ENCODE results near the gene ELOVL5.
"Not testable (repeated sequence)": the region's sequence is repeated elsewhere in the genome, so short reads cannot be mapped to it uniquely, and the experiment has no call there.

ELOVL5 gene

GRCh38 chr6:53359095-53359842 lies 10.5 kb upstream of the ELOVL5 start:
- DNase-seq: peak; percentile 86

GRCh38 chr6:53358440-53359094 lies 9.8 kb upstream of the ELOVL5 start:
- DNase-seq: no peak

- DNase-seq: no peak
Measured at GRCh38 chr6:53357576-53358360, 9.0 kb upstream of the ELOVL5 start.

- DNase-seq: no peak
Measured at GRCh38 chr6:53353624-53354023, 4.9 kb upstream of the ELOVL5 start.

- no peak for DNase-seq
Measured at GRCh38 chr6:53352360-53352759, 3.6 kb upstream of the ELOVL5 start.

- DNase-seq: no peak
Measured at GRCh38 chr6:53349209-53349693, 501 bp upstream of the ELOVL5 start.

GRCh38 chr6:53347921-53348370 lies 804 bp downstream of the ELOVL5 start:
- DNase-seq: peak; percentile 48

GRCh38 chr6:53347250-53347920 lies 1.4 kb downstream of the ELOVL5 start:
- peak; percentile 13 for DNase-seq

- not testable (repeated sequence) for DNase-seq
Measured at GRCh38 chr6:53346049-53346448, 2.7 kb downstream of the ELOVL5 start.

GRCh38 chr6:53344969-53345368 lies 3.8 kb downstream of the ELOVL5 start:
- no peak for DNase-seq

GRCh38 chr6:53343092-53343491 lies 5.7 kb downstream of the ELOVL5 start:
- no peak for DNase-seq

GRCh38 chr6:53342217-53342616 lies 6.5 kb downstream of the ELOVL5 start:
- peak; percentile 76 for DNase-seq

- no peak for DNase-seq
Measured at GRCh38 chr6:53340536-53340935, 8.2 kb downstream of the ELOVL5 start.

GRCh38 chr6:53339424-53339823 lies 9.3 kb downstream of the ELOVL5 start:
- no peak for DNase-seq

- no peak for DNase-seq
Measured at GRCh38 chr6:53338304-53338703, 10.4 kb downstream of the ELOVL5 start.

GRCh38 chr6:53336070-53336469 lies 12.7 kb downstream of the ELOVL5 start:
- DNase-seq: no peak

GRCh38 chr6:53335224-53335994 lies 13.3 kb downstream of the ELOVL5 start:
- no peak for DNase-seq

- no peak for DNase-seq
Measured at GRCh38 chr6:53333439-53334408, 15.0 kb downstream of the ELOVL5 start.

- no peak for DNase-seq
Measured at GRCh38 chr6:53331678-53332077, 17.1 kb downstream of the ELOVL5 start.

- DNase-seq: no peak
Measured at GRCh38 chr6:53330137-53330536, 18.6 kb downstream of the ELOVL5 start.

- no peak for DNase-seq
Measured at GRCh38 chr6:53328375-53328774, 20.4 kb downstream of the ELOVL5 start.

All from DMS79 (cell line).